GM18511 (cell line): Measurements from ENCODE around the gene MAPK1IP1L.

Experiments used
- ATAC-seq: cut with Tn5 transposase; IDR thresholded peaks from one replicate; pipeline ENCODE4 v1.9.1; 2021; ENCODE audit warnings: mild to moderate bottlenecking, moderate library complexity; ENCODE audit not compliant: unreplicated experiment

Gene MAPK1IP1L

DNA sequence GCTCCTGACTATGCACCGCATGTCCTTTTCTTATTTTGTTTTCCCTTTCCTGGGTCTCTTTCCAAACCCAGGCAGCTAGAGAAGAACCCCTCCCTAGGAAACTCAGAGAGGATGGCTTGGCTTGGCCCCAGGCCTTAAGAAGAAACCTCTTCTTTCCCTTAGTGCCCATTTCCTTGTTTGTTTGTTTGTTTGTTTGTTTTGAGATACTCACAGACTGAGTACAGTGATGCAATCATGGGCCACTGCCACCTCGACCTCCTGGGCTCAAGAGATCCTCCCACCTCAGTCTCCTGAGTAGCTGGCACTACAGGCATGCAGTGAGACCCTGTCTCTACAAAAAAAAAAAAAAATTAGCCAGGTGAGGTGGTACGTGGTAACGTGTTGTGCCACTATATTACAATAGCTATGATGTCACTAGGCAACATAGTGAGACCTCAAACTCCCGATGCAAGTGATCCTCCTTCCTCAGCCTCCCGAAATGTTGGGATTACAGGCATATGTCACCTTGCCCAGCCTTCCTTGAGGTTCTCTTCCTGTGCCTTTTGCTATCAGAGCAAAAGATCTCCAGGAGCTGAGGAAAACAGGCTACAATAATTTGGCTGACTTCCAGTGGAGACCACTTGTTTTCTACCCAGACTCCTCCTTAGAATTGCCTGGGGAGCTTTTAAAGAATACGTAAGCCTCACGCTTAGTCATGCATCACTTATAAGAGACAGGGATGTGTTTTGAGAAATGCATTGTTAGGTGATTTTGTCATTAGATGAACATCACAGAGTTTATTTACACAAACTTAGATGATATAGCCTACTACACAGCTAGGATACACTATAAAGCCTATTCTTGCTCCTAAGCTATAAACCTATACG is 43.1 kb downstream of the MAPK1IP1L start:
- no peak for ATAC-seq

DNA sequence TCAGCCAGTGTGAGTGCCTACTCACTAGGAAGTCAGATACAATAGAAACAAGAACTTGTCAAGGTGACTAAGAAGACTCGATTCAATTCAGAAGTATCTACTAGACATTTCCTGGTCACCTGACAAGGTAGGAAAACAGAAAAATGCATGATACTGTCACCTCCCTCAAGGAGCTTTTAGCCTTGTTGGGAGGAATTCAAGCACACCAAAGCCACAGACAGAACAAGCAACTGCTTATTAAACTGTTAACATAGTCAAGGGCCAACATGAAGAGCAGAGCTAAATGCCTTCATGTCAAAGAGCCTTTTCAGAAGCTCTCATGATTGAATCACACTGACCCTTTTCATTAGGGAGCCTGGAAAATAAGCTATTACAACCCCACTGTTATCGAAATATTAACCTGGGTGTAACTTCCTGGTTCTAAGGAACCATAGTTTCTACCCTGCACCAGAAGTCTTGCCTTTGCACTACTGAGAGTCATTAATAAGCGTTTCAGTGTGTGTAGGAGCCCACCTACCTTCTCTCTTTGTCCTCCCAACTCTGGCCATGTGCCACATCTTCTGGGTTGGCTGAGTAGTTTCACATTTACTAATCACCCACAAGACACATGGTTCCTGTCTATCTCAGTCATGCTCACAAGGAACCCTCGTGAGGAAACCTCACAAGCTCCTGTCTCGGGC is 46.6 kb downstream of the MAPK1IP1L start:
- peak; percentile 74 for ATAC-seq

DNA sequence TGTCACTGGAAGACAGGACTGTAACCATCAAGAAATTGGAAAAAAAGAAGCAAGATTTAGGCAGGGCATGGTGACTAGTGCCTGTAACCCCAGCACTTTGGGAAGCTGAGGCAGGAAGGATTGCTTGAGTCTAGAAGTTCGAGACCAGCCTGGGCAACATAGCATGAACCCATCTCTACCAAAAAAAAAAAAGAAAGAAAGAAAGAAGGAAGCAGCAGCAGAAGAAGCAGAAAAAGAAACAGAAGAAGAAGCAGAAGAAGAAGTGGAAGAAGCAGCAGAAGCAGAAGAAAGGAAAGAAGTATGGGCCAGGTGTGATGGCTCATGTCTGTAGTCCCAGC is 47.1 kb downstream of the MAPK1IP1L start:
- ATAC-seq = no peak

DNA sequence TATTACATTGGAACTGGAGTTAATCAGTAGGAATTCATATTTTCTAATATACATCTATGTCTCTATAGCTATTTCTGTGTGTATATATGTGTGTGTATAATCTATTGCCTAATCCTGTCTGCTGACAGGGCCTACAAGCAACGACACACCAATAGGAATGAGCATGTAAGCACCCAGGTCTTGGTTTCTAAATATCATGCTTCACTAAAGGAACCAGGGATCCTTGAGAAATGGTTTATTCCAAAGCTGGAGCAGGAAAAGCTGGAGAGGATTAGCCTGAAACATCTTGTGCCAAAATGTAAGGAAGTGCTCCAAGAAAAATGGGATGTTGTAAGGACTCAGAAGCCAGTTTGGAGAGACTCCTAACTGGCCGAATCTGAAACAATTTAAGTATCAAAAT is 48.3 kb downstream of the MAPK1IP1L start:
- ATAC-seq = no peak

DNA sequence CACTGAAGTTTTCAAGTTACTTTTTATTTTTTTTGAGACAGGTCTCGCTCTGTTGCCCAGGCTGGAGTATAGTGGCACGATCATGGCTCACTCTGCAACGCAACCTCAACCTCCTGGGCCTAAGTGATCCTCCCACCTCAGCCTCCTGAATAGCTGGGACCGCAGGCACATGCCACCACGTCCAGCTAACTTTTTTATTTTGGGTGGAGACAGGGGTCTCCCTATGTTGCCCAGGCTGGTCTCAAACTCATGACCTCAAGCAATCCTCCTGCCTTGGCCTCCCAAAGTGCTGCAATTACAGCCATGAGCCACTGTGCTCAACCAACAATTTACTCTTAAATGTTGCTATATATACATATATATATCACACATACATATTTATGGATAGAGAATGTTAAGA is 50.3 kb downstream of the MAPK1IP1L start:
- no peak for ATAC-seq

DNA sequence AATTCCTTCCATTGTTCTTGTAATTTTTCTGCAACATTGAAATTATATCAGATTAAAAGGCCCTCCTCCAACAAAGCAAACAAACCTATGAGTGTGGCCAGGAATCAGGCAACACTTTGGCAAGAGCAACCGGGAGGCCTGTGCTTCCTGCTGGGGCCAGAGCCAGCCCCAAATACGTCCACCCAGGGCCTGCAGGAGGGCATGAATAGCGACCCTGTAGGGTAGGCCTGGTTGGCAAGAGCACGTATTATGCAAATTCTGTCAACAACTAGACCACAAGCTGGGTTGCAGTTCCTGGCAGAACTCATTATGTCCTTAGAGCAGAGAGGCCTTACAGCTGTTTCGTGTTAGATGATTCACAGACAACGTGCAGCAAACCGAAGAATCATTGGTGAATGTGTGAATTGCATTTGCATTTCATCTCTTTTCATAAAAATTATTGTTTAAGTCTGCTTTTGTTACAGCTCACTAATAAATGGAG is 50.7 kb downstream of the MAPK1IP1L start:
- peak; percentile 67 for ATAC-seq

DNA sequence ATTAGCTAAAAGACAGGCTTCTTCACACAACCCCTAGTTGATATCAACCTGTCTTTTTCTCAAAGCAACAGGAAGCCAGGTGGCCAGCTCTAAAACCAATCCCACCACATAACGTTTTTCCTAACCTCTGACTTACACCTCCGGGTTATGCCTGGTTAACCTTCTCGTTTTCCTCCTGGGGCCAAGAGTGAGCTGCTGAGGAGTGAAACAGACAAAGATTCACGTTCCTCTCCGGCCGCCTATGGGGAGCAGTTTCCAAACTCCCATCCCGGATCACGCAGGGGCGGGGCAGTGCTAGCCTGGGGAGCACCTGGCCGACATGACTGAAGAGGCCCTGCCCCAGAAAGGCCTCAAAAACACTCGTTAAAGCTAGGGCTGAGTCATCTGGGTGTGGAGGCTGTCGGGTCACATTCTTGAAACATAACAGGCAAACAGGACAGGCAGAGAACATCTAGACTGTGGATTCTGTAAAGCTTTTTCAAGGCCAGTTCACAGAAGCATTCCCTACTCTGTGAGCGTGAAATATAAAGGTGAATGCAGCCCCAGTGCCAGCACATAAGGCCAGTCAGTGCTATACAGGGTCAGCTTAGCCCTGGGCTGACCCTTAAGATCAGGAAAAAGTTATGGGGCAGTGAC is 51.7 kb downstream of the MAPK1IP1L start:
- peak; percentile 35 for ATAC-seq

DNA sequence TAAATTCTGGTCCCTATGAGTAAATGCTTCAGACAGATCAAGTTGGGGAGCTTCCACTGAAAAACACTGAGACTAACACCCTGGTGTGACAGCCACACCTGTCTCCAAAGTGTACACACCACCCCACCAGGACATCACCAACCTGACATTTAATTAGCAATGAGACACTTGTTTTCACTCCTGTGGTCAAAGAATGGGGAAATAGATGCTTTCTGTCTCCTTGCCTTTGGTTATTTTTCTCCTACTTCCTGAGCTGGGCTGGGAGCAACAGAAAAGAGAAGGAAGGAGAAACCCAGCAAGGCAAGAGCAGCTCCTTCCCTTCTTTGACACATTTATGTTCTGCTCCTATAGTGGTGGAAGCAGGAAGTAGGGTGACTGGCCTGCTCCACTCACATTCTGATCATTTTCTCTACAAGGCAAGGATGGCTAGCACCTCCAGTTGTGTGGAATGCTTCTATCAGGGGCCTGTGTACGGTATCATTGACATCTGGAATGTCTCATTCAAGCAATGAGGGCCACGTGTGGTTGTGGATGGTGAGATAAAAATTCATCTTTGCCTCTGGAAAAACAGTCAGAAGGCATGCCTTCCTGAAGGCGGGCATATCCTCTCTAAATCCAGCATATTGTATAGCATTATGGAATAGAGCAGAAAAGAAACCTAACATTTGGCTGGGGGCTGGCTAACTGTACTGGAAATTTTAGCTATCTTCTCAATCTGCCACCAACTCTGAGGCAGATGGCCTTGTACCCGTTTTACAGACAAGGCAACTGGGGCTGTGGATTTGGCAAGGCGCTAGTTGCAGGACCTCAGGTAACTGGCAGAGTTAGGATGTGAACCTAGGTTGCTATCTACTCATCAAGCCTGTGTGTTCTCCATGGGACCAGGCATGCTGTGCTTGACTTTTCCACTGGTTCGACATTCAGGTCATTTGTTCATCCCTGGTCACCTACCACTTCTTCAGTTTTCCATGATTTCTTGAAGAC is 52.8 kb downstream of the MAPK1IP1L start:
- ATAC-seq = no peak

DNA sequence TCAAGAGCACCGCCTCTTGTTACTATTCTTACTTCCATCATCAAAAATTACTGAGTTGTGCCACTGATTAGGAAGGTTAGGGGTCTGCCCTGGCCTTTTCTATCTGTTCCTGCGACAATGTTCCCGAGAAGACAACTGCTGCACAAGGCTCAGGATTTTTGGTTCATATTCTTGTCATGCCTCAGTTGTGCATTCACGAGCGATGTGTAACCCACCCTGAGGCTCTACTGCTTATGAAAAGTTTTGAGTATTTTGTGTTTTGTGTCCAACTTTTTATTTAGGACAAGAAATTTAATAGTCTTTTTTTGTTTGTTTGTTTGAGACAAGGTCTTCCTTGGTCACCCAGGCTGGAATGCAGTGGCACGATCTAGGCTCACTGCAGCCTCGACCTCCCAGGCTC is 54.5 kb downstream of the MAPK1IP1L start:
- ATAC-seq = no peak

DNA sequence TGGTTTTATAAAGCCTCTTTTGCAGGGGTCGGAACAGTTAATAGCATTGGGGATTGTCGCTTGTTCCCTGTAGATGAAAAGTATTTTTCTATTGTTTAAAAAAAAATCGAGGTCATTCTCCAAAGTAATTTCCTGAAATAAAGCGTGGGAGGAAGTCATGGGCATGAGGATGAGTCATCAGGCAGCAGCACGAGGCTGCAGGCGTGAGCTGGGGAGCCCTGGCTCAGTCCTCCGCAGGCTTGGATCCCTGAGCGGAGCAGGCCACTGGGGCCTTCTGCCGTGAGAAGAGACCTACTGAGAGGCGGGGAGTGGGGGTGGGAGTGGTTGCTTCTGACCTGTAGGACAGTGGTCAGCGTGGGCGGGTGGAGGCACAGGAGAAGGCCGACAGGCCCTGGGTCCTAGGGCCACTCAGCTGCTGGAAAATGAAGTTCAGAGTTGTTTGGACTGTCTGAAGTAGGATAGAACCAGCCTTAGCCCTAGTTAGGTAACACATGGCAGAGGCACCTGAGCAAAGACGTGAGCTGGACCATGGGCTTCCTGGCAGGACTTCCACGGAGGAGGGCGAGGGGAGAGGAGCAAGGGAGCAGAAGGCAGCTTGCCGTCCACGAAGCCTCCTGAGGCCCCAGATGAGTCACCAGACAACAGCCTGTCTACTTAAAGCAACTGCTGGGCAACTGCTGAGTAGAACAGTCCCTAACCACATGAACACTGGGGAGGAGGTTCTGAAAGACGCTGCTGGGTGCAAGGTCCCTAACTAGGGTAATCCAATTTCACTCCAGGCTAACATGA is 56.5 kb downstream of the MAPK1IP1L start:
- no peak for ATAC-seq

DNA sequence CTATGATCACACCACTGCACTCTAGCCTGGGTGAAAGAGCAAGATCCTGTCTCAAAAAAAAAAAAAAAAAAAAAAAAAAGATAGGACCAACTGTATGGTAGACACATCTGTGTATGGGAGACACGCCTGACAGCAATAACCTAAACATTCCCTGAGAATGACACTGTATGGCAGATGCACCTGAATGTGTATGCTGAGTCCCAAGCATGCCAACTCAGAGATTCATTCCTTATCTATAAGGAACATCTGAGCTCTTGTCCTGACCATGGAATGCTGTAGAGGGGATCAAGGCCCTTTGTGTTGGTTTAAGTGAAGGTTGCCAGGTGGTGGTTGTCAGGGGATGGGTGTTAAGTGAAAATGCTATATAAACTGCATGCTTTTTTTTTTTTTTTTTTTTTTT is 58.4 kb downstream of the MAPK1IP1L start:
- no peak for ATAC-seq

DNA sequence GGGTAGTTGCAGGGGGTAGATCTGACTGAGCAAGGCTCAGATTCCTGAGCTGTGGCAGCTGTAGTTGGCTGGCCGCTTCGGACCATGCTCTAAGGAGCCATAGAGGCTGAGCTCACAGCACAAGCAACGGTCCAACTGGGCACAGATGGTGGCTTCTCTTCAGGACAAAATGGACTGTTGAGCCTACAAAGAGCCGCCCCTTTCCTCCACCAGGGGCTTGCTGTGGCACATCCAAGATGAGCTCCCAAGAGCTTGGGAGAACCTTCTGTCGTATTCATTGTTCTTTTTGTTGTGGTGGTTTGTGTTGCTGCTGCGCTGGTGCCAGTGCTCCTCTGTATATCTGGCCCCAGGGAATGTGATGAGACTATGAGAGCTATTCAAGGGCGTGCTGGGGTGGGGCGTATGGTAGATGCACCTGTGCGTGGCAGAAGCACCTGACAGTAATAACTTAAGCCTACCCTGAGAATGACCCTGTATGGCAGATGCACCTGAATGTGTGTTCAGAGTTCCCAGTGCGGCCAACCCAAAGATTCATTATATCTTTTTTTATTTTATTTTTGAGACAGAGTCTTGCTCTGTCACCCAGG is 59.8 kb downstream of the MAPK1IP1L start:
- no peak for ATAC-seq

DNA sequence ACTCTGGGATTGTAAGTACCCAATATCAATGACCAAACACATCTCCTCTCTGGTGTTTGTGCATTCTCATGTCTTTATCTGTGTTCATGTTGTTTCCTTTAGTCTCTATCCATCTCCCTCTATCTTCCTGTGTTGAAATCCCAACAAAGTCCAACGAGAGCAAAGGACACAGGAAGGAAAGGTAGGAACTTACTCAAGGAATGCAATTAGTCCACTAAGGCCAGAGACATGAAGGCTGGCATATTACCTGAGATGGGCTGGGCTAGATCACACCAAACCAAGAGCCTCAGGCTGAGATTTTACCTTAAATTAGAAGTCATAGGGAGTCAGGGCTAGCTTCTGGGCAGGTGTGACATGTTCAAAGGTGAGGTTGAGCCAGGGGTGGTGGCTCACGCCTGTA is 63.3 kb downstream of the MAPK1IP1L start:
- ATAC-seq = no peak

DNA sequence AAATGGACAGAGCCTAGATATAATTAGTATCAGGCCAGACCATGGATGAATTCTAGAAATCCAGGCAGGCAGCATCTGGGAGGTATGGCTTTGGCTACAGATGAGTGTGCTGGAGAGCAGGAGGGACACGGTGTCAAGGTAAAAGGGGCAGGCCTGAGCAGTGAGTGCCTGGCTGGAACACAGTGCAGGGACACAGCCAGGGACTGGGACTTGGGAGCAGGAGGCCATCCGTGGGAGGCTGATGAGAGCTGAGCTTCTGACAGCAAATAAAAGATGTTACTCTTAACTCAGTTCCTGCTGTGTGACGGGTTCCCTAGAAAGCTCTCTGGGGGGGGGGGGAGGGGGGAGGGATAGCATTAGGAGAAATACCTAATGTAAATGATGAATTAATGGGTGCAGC is 64.0 kb downstream of the MAPK1IP1L start:
- no peak for ATAC-seq

DNA sequence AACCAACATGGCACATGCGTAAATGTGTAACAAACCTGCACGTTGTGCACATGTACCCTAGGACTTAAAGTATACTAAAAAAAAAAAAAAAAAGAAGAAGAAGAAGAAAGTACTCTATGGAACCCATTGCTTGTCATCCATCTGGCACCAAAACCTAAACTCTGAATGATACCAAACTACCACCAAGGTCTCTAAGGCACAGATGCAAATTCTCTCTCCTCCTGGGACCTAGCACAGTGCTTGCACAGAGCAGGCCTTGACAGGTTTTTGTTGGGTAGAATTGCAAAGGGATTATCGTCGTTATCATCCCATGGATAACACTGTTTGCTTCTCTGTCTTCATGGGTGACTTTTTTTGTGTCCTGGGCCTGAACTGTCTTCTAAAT is 64.4 kb downstream of the MAPK1IP1L start:
- no peak for ATAC-seq

DNA sequence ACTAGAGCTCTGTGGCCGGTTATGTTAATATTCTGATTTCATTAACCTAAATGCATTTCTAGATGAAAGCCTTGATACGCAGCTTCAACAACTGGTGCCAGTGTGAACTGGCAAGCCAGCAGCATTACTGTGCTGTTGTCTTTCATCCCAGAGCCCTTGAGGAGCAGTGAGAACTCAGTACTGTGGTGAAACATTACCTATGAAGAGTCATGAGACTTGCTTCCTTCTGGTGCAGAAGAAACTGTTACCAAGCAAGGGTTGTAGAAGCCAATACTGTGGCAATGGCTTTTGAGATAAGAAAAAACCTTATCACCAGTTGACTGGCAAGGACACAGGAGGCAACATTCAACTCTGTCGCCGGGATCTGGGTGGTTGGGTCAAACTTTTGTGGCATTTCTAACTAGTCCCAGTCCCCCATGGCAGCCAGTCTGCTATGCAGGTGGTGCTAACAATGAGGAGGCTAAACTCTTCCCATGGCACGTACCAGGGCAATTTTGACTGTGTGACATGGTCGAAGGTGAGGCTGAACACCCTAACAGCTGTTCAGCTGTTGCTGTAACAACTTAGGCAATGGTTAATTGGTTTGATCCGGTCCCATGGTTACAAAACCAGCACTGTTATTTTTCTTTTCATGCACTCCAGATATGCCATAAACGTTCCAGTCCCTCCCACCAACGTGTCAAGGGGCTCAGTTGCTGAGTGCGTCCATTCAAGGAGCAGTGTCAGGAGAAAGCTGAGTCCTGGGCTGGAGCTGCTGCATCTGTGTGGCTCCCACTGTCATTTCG is 65.0 kb downstream of the MAPK1IP1L start:
- no peak for ATAC-seq

DNA sequence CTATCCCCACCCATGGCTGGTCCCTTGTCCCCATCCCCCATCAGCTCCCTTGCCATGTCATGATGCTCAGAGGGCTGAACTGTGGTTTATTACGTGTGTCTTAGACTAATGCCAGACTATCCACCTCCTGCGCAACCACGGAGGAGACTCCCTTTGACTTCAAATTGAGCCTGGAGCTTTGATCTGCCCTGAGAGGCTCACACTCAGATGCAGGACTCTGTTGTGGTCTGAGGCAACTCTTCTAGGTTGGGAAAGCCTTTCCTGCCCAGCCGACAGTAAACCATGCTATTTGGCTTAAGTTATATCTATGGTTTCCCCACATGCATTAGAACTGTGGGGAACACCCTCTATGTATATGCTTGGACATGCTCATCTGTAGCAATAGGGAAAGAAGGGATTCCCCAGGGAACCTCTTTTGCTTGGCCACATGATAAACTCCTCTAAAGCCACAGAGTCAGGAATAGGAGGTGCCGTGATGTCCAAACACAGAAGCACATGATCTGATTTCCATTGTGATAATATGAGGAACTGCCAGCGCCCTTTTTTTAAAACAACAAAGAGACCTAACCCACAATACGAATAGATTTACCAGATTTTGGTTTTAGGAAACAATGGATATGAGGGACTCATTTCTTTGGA is 66.5 kb downstream of the MAPK1IP1L start:
- ATAC-seq = no peak

DNA sequence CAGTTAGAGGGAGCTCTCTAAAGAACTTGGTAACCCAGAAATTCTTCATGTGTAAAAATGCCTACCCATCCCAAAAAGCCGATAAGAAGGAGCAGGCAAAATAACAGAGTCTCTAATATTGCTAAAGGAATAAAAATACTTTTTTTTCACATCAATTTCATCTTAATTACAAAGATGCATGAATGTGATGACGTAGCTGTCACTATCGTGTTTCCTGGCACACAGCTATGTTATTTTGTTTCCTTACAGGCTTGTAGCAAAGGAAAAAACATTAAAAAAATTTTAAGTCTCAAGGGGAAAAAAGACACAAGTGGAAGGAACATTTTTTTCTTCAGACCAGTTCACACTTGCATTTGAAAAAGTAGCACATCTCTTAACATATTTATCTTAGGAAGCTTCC is 67.3 kb downstream of the MAPK1IP1L start:
- ATAC-seq = no peak
